ENCODE results near the gene FAM167B.

FAM167B gene

GRCh38 chr1:32216566-32216965 is 30.5 kb upstream of the FAM167B start:
- H3K4me2 ChIP-seq (ENCODE audit: insufficient read depth, low read length): no peak overlapping the region
- no peak for ATAC-seq (ENCODE audit: insufficient read depth, low read depth)
- no peaks in the 10 kb centered on the region for H4K20me1 ChIP-seq (ENCODE audit: insufficient read depth, low read length)
- no peak overlapping the region for H2AFZ ChIP-seq (ENCODE audit: low read depth, low read length)
- no peak for DNase-seq
- H3K4me3 ChIP-seq (ENCODE audit: low read depth in 1 of 2, low read length in 2 of 2): no peak overlapping the region
- H3K9me3 ChIP-seq (ENCODE audit: insufficient read depth, low read length, severe bottlenecking): no peaks in the 10 kb centered on the region
- H3K27ac ChIP-seq (ENCODE audit: low read length): 0 out of 2 replicates have a peak overlapping the region, but pooled peaks have one; percentile 56
- no peak for TF ChIP-seq CTCF (IDR thresholded peaks at IDR 0.05; ENCODE audit: borderline replicate concordance, extremely low read depth, low read length, poor library complexity, severe bottlenecking)
- TF ChIP-seq EZH2 (IDR thresholded peaks at IDR 0.05; ENCODE audit: borderline replicate concordance, low read depth, low read length, severe bottlenecking): no peak
- peaks cover 12% of the 10 kb centered on the region for H3K4me1 ChIP-seq (ENCODE audit: insufficient read depth, low read length)
- H3K79me2 ChIP-seq (ENCODE audit: insufficient read depth, low read length): peaks cover 11% of the 10 kb centered on the region
- H3K36me3 ChIP-seq (ENCODE audit: insufficient read depth, low read length): peaks cover 34% of the 10 kb centered on the region
- no peaks in the 10 kb centered on the region for H3K27me3 ChIP-seq (ENCODE audit: insufficient read depth, low read length, poor library complexity)
- no peak overlapping the region for H3K9ac ChIP-seq (ENCODE audit: low read depth, low read length)

GRCh38 chr1:32219022-32219421 is 28.0 kb upstream of the FAM167B start:
- Histone ChIP-seq H3K79me2 (ENCODE audit: insufficient read depth, low read length) (peaks cover 35% of the 10 kb centered on the region), H4K20me1 (ENCODE audit: insufficient read depth, low read length) (peaks cover 5% of the 10 kb centered on the region; the same call in 1 of the 2 replicates)

GRCh38 chr1:32220746-32221580 is 26.1 kb upstream of the FAM167B start:
- Histone ChIP-seq H3K79me2 (ENCODE audit: insufficient read depth, low read length) (peaks cover 43% of the 10 kb centered on the region), H3K36me3 (ENCODE audit: insufficient read depth, low read length) (peaks cover 40% of the 10 kb centered on the region), H3K4me1 (ENCODE audit: insufficient read depth, low read length) (peaks cover 31% of the 10 kb centered on the region), H3K27ac (ENCODE audit: low read length) (peak overlapping the region; percentile 37), H3K4me2 (ENCODE audit: insufficient read depth, low read length) (peak overlapping the region; percentile 70), H4K20me1 (ENCODE audit: insufficient read depth, low read length) (peaks cover 8% of the 10 kb centered on the region; the same call in 1 of the 2 replicates), H3K9ac (ENCODE audit: low read depth, low read length) (peak overlapping the region; percentile 77), H3K27me3 (ENCODE audit: insufficient read depth, low read length, poor library complexity) (no peaks in the 10 kb centered on the region), H3K9me3 (ENCODE audit: insufficient read depth, low read length, severe bottlenecking) (no peaks in the 10 kb centered on the region), H2AFZ (ENCODE audit: low read depth, low read length) (no peak overlapping the region), H3K4me3 (ENCODE audit: low read depth in 1 of 2, low read length in 2 of 2) (peak overlapping the region; percentile 84 to 85; a peak in 3 of 4 replicates)
- DNase-seq (no peak), ATAC-seq (ENCODE audit: insufficient read depth, low read depth) (no peak)
- no peak for TF ChIP-seq CTCF (IDR thresholded peaks at IDR 0.05; ENCODE audit: borderline replicate concordance, extremely low read depth, low read length, poor library complexity, severe bottlenecking)
- no peak for TF ChIP-seq EZH2 (IDR thresholded peaks at IDR 0.05; ENCODE audit: borderline replicate concordance, low read depth, low read length, severe bottlenecking)

More at GRCh38 chr1:32219022-32219421, 28.0 kb upstream of the FAM167B start:
- no peak for TF ChIP-seq EZH2 (IDR thresholded peaks at IDR 0.05; ENCODE audit: borderline replicate concordance, low read depth, low read length, severe bottlenecking)
- TF ChIP-seq CTCF (IDR thresholded peaks at IDR 0.05; ENCODE audit: borderline replicate concordance, extremely low read depth, low read length, poor library complexity, severe bottlenecking): no peak
- H3K9me3 ChIP-seq (ENCODE audit: insufficient read depth, low read length, severe bottlenecking): no peaks in the 10 kb centered on the region
- peaks cover 27% of the 10 kb centered on the region for H3K4me1 ChIP-seq (ENCODE audit: insufficient read depth, low read length)
- H3K36me3 ChIP-seq (ENCODE audit: insufficient read depth, low read length): peaks cover 40% of the 10 kb centered on the region
- no peak overlapping the region for H3K4me3 ChIP-seq (ENCODE audit: low read depth in 1 of 2, low read length in 2 of 2)
- no peak overlapping the region for H3K27ac ChIP-seq (ENCODE audit: low read length)
- no peak for DNase-seq
- no peak overlapping the region for H2AFZ ChIP-seq (ENCODE audit: low read depth, low read length)
- H3K9ac ChIP-seq (ENCODE audit: low read depth, low read length): no peak overlapping the region
- no peaks in the 10 kb centered on the region for H3K27me3 ChIP-seq (ENCODE audit: insufficient read depth, low read length, poor library complexity)
- no peak overlapping the region for H3K4me2 ChIP-seq (ENCODE audit: insufficient read depth, low read length)
- ATAC-seq (ENCODE audit: insufficient read depth, low read depth): no peak

Measured in DND-41 (cell line).